WI38 (cell line): ENCODE measurements around the gene TBL1XR1.
"Not testable (repeated sequence)": the region's sequence is repeated elsewhere in the genome, so short reads cannot be mapped to it uniquely, and the experiment has no call there.

Experiments
- H3K4me3 ChIP-seq: 2 replicates; pipeline ENCODE4 v1.5.1; 2011; ENCODE audit warnings: low read depth, mild to moderate bottlenecking, control low read depth, low read length
- TF ChIP-seq, protein P1 (sequence below): IDR thresholded peaks from 2 replicates; pipeline ENCODE4 v1.5.1; 2012; ENCODE audit warnings: low read depth, mild to moderate bottlenecking, control low read depth, low read length

Gene TBL1XR1

GRCh38 chr3:177208781-177209180 is 11.5 kb upstream of the TBL1XR1 start:
- TF ChIP-seq, protein P1, sequence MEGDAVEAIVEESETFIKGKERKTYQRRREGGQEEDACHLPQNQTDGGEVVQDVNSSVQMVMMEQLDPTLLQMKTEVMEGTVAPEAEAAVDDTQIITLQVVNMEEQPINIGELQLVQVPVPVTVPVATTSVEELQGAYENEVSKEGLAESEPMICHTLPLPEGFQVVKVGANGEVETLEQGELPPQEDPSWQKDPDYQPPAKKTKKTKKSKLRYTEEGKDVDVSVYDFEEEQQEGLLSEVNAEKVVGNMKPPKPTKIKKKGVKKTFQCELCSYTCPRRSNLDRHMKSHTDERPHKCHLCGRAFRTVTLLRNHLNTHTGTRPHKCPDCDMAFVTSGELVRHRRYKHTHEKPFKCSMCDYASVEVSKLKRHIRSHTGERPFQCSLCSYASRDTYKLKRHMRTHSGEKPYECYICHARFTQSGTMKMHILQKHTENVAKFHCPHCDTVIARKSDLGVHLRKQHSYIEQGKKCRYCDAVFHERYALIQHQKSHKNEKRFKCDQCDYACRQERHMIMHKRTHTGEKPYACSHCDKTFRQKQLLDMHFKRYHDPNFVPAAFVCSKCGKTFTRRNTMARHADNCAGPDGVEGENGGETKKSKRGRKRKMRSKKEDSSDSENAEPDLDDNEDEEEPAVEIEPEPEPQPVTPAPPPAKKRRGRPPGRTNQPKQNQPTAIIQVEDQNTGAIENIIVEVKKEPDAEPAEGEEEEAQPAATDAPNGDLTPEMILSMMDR, result no peak

DNA sequence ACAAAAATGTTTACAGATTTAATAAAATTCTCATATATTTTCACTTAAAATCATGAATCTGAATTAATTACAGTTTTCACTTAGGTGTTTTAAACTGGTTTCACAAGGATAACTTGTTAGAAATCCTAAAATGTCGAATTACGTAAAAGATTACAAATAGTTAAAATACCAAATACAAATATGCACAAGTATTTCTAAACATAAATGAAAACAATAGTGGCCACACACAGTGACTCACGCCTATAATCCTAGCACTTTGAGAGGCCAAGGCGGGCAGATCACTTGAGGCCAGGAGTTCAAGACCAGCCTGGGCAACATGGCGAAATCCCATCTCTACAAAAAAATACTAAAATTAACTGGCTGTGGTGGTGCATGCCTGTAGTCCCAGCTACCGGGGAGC is 10.9 kb upstream of the TBL1XR1 start:
- TF ChIP-seq, protein P1, result no peak

More at GRCh38 chr3:177208781-177209180, 11.5 kb upstream of the TBL1XR1 start:
- no peak overlapping the region for H3K4me3 ChIP-seq

DNA sequence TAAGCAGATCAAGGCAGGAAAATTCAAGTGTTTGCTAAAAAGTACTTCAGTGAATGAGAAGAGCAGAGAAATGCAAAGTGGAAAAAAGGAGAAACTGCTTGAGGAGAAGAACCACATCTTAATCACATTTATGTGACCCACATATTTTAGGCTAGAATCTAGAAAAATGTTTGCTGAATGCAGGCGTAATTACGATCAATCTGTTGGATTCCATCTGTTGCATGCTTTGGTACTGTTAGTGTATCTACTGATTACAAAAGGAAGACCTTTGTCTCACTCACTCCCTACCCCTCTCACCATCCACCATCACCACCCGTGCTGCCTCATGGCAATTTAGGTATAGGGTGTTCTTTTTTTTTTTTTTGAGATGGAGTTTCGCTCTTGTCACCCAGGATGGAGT is 9.7 kb upstream of the TBL1XR1 start:
- TF ChIP-seq, protein P1, result no peak
- H3K4me3 ChIP-seq, result no peak overlapping the region

More for the DNA sequence above, 10.9 kb upstream of the TBL1XR1 start:
- H3K4me3 ChIP-seq, result no peak overlapping the region

GRCh38 chr3:177203689-177204395 is 6.6 kb upstream of the TBL1XR1 start:
- TF ChIP-seq, protein P1, result no peak
- H3K4me3 ChIP-seq, result no peak overlapping the region

DNA sequence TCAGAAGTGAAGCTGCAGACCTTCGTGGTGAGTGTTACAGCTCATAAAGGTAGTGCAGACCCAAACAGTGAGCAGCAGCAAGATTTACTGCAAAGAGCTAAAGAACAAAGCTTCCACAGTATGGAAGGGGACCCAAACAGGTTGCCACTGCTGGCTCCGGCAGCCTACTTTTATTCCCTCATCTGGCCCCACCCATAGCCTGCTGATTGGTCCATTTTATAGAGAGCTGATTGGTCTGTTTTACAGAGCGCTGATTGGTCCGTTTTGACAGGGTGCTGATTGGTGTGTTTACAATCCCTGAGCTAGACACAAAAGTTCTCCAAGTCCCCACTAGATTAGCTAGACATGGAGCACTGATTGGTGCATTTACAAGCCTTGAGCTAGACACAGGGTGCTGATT is 5.7 kb upstream of the TBL1XR1 start:
- not testable (repeated sequence) for H3K4me3 ChIP-seq

GRCh38 chr3:177201700-177202397 is 4.6 kb upstream of the TBL1XR1 start:
- TF ChIP-seq, protein P1, result no peak
- no peak overlapping the region for H3K4me3 ChIP-seq

GRCh38 chr3:177199206-177199760 is 2.0 kb upstream of the TBL1XR1 start:
- H3K4me3 ChIP-seq, result no peak overlapping the region
- TF ChIP-seq, protein P1, result no peak
